ENCODE results near the gene HSDL1. TPM values are rescaled to one million over a fixed set of nuclear protein-coding genes. Genes with fewer than 3 reads are reported as not detected.

Gene HSDL1
- total RNA-seq, 2 experiments from 2014 or later, result 15.2 to 16.3 TPM

GRCh38 chr16:84166796-84167695, 22.1 kb upstream of the HSDL1 start:
- POLR2A ChIA-PET, result interaction anchor here (1.4 to 1.8 kb wide), 2 partner anchors 20 to 50 kb away, joined by 4 read pairs; partner anchors contain the start of genes MBTPS1 and TAF1C

GRCh38 chr16:84165746-84166145, 20.8 kb upstream of the HSDL1 start:
- no peak overlapping the region for H3K4me3 Mint-ChIP-seq
- POLR2A ChIA-PET, result no interaction called here
- H3K36me3 Mint-ChIP-seq (ENCODE audit: low read depth), result no peaks in the 10 kb centered on the region

More at GRCh38 chr16:84166796-84167695, 22.1 kb upstream of the HSDL1 start:
- DNase-seq, result no peak
- Mint-ChIP-seq H3K4me3 (no peak overlapping the region), H3K36me3 (ENCODE audit: low read depth) (no peaks in the 10 kb centered on the region), H3K27ac (no peak overlapping the region), H3K27me3 (peaks cover 34% of the 10 kb centered on the region), H3K4me1 (peaks cover 5% of the 10 kb centered on the region), H3K9me3 (no peaks in the 10 kb centered on the region)
- CTCF ChIA-PET, result interaction anchor here (1.0 to 1.8 kb wide), 5 partner anchors 8 to 210 kb away, joined by 3 to 9 read pairs (median 4); partner anchors contain the start of gene TAF1C

GRCh38 chr16:84161801-84162200, 16.8 kb upstream of the HSDL1 start:
- ChIA-PET POLR2A (no interaction called here), CTCF (no interaction called here)
- H3K27ac Mint-ChIP-seq, result no peak overlapping the region
- no peaks in the 10 kb centered on the region for H3K9me3 Mint-ChIP-seq
- H3K36me3 Mint-ChIP-seq (ENCODE audit: low read depth), result no peaks in the 10 kb centered on the region
- H3K27me3 Mint-ChIP-seq, result peaks cover 51% of the 10 kb centered on the region
- no peak for DNase-seq
- H3K4me1 Mint-ChIP-seq, result peaks cover 4% of the 10 kb centered on the region
- no peak overlapping the region for H3K4me3 Mint-ChIP-seq

More at GRCh38 chr16:84165746-84166145, 20.8 kb upstream of the HSDL1 start:
- Mint-ChIP-seq H3K4me1 (peaks cover 5% of the 10 kb centered on the region), H3K27ac (no peak overlapping the region), H3K9me3 (no peaks in the 10 kb centered on the region), H3K27me3 (peaks cover 40% of the 10 kb centered on the region)
- DNase-seq, result no peak
- CTCF ChIA-PET, result interaction anchor here (1.0 to 1.8 kb wide), 3 partner anchors 9 to 209 kb away, joined by 3 to 6 read pairs (median 4); no protein-coding TSS in a partner anchor

- CTCF ChIA-PET, result interaction anchor here (0.7 to 1.0 kb wide), 2 partner anchors 26 to 652 kb away, joined by 3 to 4 read pairs; partner anchors contain the start of gene TAF1C
- Mint-ChIP-seq H3K9me3 (no peaks in the 10 kb centered on the region), H3K27me3 (peaks cover 51% of the 10 kb centered on the region), H3K4me3 (no peak overlapping the region), H3K36me3 (ENCODE audit: low read depth) (no peaks in the 10 kb centered on the region), H3K27ac (no peak overlapping the region), H3K4me1 (peaks cover 3% of the 10 kb centered on the region)
- DNase-seq, result no peak
- POLR2A ChIA-PET, result no interaction called here
These were observed 16.1 kb upstream of the HSDL1 start for GRCh38 chr16:84161037-84161436.

- ChIA-PET CTCF (interaction anchor here (1.0 kb wide), 1 partner anchor 27 kb away, joined by 4 read pairs; the partner anchor contains the start of gene TAF1C), POLR2A (no interaction called here)
- no peak for DNase-seq
- H3K4me3 Mint-ChIP-seq, result no peak overlapping the region
- H3K4me1 Mint-ChIP-seq, result no peaks in the 10 kb centered on the region
- H3K27me3 Mint-ChIP-seq, result peaks cover 52% of the 10 kb centered on the region
- no peak overlapping the region for H3K27ac Mint-ChIP-seq
- H3K36me3 Mint-ChIP-seq (ENCODE audit: low read depth), result no peaks in the 10 kb centered on the region
- H3K9me3 Mint-ChIP-seq, result no peaks in the 10 kb centered on the region
These were observed 14.8 kb upstream of the HSDL1 start for GRCh38 chr16:84159800-84160199.

- ChIA-PET POLR2A (no interaction called here), CTCF (no interaction called here)
- Mint-ChIP-seq H3K27ac (no peak overlapping the region), H3K27me3 (peaks cover 49% of the 10 kb centered on the region), H3K36me3 (ENCODE audit: low read depth) (no peaks in the 10 kb centered on the region), H3K9me3 (no peaks in the 10 kb centered on the region), H3K4me1 (no peaks in the 10 kb centered on the region), H3K4me3 (no peak overlapping the region)
- no peak for DNase-seq
These were observed 14.0 kb upstream of the HSDL1 start for GRCh38 chr16:84159007-84159406.

- ChIA-PET POLR2A (interaction anchor here (1.3 kb wide), 1 partner anchor 39 kb away, joined by 4 read pairs; the partner anchor contains the start of gene MBTPS1), CTCF (interaction anchor here (0.5 to 1.4 kb wide), 4 partner anchors 31 to 85 kb away, joined by 3 to 4 read pairs (median 4); partner anchors contain the start of genes MBTPS1 and TAF1C)
- Mint-ChIP-seq H3K27ac (no peak overlapping the region), H3K4me3 (no peak overlapping the region), H3K9me3 (no peaks in the 10 kb centered on the region), H3K36me3 (ENCODE audit: low read depth) (no peaks in the 10 kb centered on the region), H3K4me1 (no peaks in the 10 kb centered on the region), H3K27me3 (peaks cover 44% of the 10 kb centered on the region)
- no peak for DNase-seq
These were observed 11.4 kb upstream of the HSDL1 start for GRCh38 chr16:84156342-84156784.

GRCh38 chr16:84155771-84156170, 10.8 kb upstream of the HSDL1 start:
- no peaks in the 10 kb centered on the region for H3K4me1 Mint-ChIP-seq
- H3K4me3 Mint-ChIP-seq, result no peak overlapping the region
- no peaks in the 10 kb centered on the region for H3K36me3 Mint-ChIP-seq (ENCODE audit: low read depth)
- ChIA-PET CTCF (interaction anchor here (1.4 kb wide), 1 partner anchor 39 kb away, joined by 3 read pairs; the partner anchor contains the start of gene MBTPS1), POLR2A (interaction anchor here (1.3 kb wide), 1 partner anchor 39 kb away, joined by 4 read pairs; the partner anchor contains the start of gene MBTPS1)
- H3K27me3 Mint-ChIP-seq, result peaks cover 50% of the 10 kb centered on the region
- no peak overlapping the region for H3K27ac Mint-ChIP-seq
- DNase-seq, result no peak
- H3K9me3 Mint-ChIP-seq, result no peaks in the 10 kb centered on the region

- H3K4me3 Mint-ChIP-seq, result no peak overlapping the region
- H3K27ac Mint-ChIP-seq, result no peak overlapping the region
- H3K9me3 Mint-ChIP-seq, result no peaks in the 10 kb centered on the region
- CTCF ChIA-PET, result no interaction called here
- POLR2A ChIA-PET, result interaction anchor here (1.3 kb wide), 1 partner anchor 38 kb away, joined by 4 read pairs; the partner anchor contains the start of gene MBTPS1
- no peak for DNase-seq
- peaks cover 50% of the 10 kb centered on the region for H3K27me3 Mint-ChIP-seq
- H3K36me3 Mint-ChIP-seq (ENCODE audit: low read depth), result no peaks in the 10 kb centered on the region
- H3K4me1 Mint-ChIP-seq, result no peaks in the 10 kb centered on the region
These were observed 10.2 kb upstream of the HSDL1 start for GRCh38 chr16:84155226-84155625.

GRCh38 chr16:84153660-84154214, 8.8 kb upstream of the HSDL1 start:
- no peaks in the 10 kb centered on the region for H3K4me1 Mint-ChIP-seq
- H3K27ac Mint-ChIP-seq, result no peak overlapping the region
- H3K36me3 Mint-ChIP-seq (ENCODE audit: low read depth), result no peaks in the 10 kb centered on the region
- CTCF ChIA-PET, result interaction anchor here (1.0 to 1.3 kb wide), 2 partner anchors 33 to 65 kb away, joined by 3 read pairs; partner anchors contain the start of gene TAF1C
- H3K27me3 Mint-ChIP-seq, result peaks cover 45% of the 10 kb centered on the region
- H3K4me3 Mint-ChIP-seq, result no peak overlapping the region
- H3K9me3 Mint-ChIP-seq, result no peaks in the 10 kb centered on the region
- POLR2A ChIA-PET, result interaction anchor here (1.2 kb wide), 1 partner anchor 9 kb away, joined by 3 read pairs; the partner anchor contains the start of genes DNAAF1 and HSDL1
- DNase-seq, result no peak

- H3K4me1 Mint-ChIP-seq, result no peaks in the 10 kb centered on the region
- H3K27me3 Mint-ChIP-seq, result peaks cover 37% of the 10 kb centered on the region
- H3K4me3 Mint-ChIP-seq, result no peak overlapping the region
- no peaks in the 10 kb centered on the region for H3K36me3 Mint-ChIP-seq (ENCODE audit: low read depth)
- ChIA-PET CTCF (interaction anchor here (1.2 kb wide), 1 partner anchor 25 kb away, joined by 3 read pairs; no protein-coding TSS in a partner anchor), POLR2A (interaction anchor here (1.1 kb wide), 1 partner anchor 34 kb away, joined by 3 read pairs; the partner anchor contains the start of gene MBTPS1)
- no peak overlapping the region for H3K27ac Mint-ChIP-seq
- no peaks in the 10 kb centered on the region for H3K9me3 Mint-ChIP-seq
- DNase-seq, result no peak
These were observed 5.9 kb upstream of the HSDL1 start for GRCh38 chr16:84150926-84151325.

GRCh38 chr16:84144209-84144858, 643 bp downstream of the HSDL1 start:
- Mint-ChIP-seq H3K27me3 (peaks cover 8% of the 10 kb centered on the region), H3K9me3 (no peaks in the 10 kb centered on the region), H3K4me3 (peak overlapping the region; percentile 88), H3K36me3 (ENCODE audit: low read depth) (no peaks in the 10 kb centered on the region), H3K27ac (peak overlapping the region; percentile 62), H3K4me1 (peaks cover 14% of the 10 kb centered on the region)
- ChIA-PET CTCF (interaction anchor here (0.8 to 2.0 kb wide), 6 partner anchors 27 to 91 kb away, joined by 3 to 11 read pairs (median 3); partner anchors contain the start of genes MBTPS1 and TAF1C), POLR2A (interaction anchor here (1.0 to 5.5 kb wide), 3 partner anchors 27 to 86 kb away, joined by 3 to 38 read pairs (median 6); partner anchors contain the start of genes MBTPS1 and TAF1C)
- peak; percentile 53 for DNase-seq

All from activated CD4-positive, alpha-beta memory T cell treated with anti-CD3 and anti-CD28 coated beads, Interleukin-2, amount 10 ng/mL, durations not matched to agents 7 days and 5 days (primary cell).